Left lung (tissue), 10 donors: ENCODE data around the gene OASL. TPM values are rescaled to one million over a fixed set of nuclear protein-coding genes. Genes with fewer than 3 reads are reported as not detected.

Source experiments
- ATAC-seq: fragments of 200-7000 bp; cut with Tn5 transposase; one replicate; pipeline ENCODE4 v1.9.1; 2020; ENCODE audit warnings: moderate library complexity
- DNase-seq, 4 donors: peaks; one replicate each; pipeline ENCODE4 v3.0.0-alpha.2; 2013 to 2020
- H3K27ac ChIP-seq, 2 donors: fragments of 200-600 bp; sonication (generic) in 1 of 2; one replicate each; pipeline versions ENCODE4 v1.5.0 to v1.8.0; 2020 to 2021
- H3K27me3 ChIP-seq, 2 donors: fragments of 200-600 bp; sonication (generic) in 1 of 2; one replicate each; pipeline versions ENCODE4 v1.5.0 to v1.8.0; 2020 to 2021
- H3K36me3 ChIP-seq, 2 donors: fragments of 200-600 bp; sonication (generic) in 1 of 2; one replicate each; pipeline versions ENCODE4 v1.5.0 to v1.8.0; 2020 to 2021
- H3K4me1 ChIP-seq, 2 donors: fragments of 200-600 bp; one replicate each; pipeline ENCODE4 v1.8.0; 2021
- H3K4me3 ChIP-seq, 2 donors: fragments of 200-600 bp; sonication (generic) in 1 of 2; one replicate each; pipeline versions ENCODE4 v1.5.0 to v1.8.0; 2020 to 2021; ENCODE audit warnings: mild to moderate bottlenecking in 1 of 2
- H3K9me3 ChIP-seq, 2 donors: fragments of 200-600 bp; sonication (generic) in 1 of 2; one replicate each; pipeline versions ENCODE4 v1.5.0 to v1.8.0; 2020 to 2021
- CTCF ChIP-seq, 2 donors: fragments of 200-600 bp; sonication (generic) in 1 of 2; IDR thresholded peaks; one replicate each; pipeline versions ENCODE4 v1.5.0 to v1.8.0; 2021; ENCODE audit warnings: antibody characterized with exemption in 2 of 2
- intact Hi-C, 2 donors: fragments of 100-400 bp; cut with DNase I; formaldehyde crosslinking; loops; one replicate each; pipeline versions ENCODE4 v1.11.2 to v1.14.2; 2022
- polyA plus RNA-seq, 6 donors: library from polyadenylated mRNA; unstranded; fragments of 120-200 nt; gene quantifications; one replicate each; pipeline ENCODE4 v1.2.1, GENCODE V29; 2013; ENCODE audit not compliant: insufficient read length in 6 of 6
- total RNA-seq, 2 donors: library from RNA; stranded (reverse); fragmentation: NEBNext Ultra II Directional; extraction: Animal tissue kit (Norgen Biotek cat#: 25700); gene quantifications; one replicate each; pipeline ENCODE4 v1.2.1, GENCODE V29; 2021
- donor health status: DM: no; HTN: yes; CAD: no.
- donor health status: DM: no; HTN: no; CAD: no.

OASL gene
- total and polyA plus RNA-seq, 8 donors = 0.06 to 11.9 (median 0.32) TPM; not detected in 1

- intact Hi-C loops = no loop called here
- Histone ChIP-seq H3K9me3 (no peaks in the 10 kb centered on the region), H3K4me3 (no peak overlapping the region), H3K36me3 (peaks cover 0 to 59% of the 10 kb centered on the region in 2 donors), H3K27ac (no peak overlapping the region), H3K4me1 (no peaks in the 10 kb centered on the region), H3K27me3 (peaks cover 0 to 6% of the 10 kb centered on the region in 2 donors)
- no peak for TF ChIP-seq CTCF (IDR thresholded peaks at IDR 0.05)
- ATAC-seq = no peak
- peak in 1 of 4 donors; percentile 20 for DNase-seq
Measured at GRCh38 chr12:121001841-121002483, 37.1 kb downstream of the OASL start.

GRCh38 chr12:121001060-121001459 is 38.0 kb downstream of the OASL start:
- no peak overlapping the region for H3K27ac ChIP-seq
- ATAC-seq = no peak
- no peak for DNase-seq
- H3K36me3 ChIP-seq = peaks cover 0 to 50% of the 10 kb centered on the region in 2 donors
- H3K27me3 ChIP-seq = peaks cover 0 to 6% of the 10 kb centered on the region in 2 donors
- no peaks in the 10 kb centered on the region for H3K4me1 ChIP-seq
- intact Hi-C loops = no loop called here
- no peak for TF ChIP-seq CTCF (IDR thresholded peaks at IDR 0.05)
- no peak overlapping the region for H3K4me3 ChIP-seq
- no peaks in the 10 kb centered on the region for H3K9me3 ChIP-seq

GRCh38 chr12:121000530-121000929 is 38.5 kb downstream of the OASL start:
- H3K4me3 ChIP-seq = no peak overlapping the region
- no peak for DNase-seq
- peaks cover 0 to 6% of the 10 kb centered on the region in 2 donors for H3K27me3 ChIP-seq
- no peak for TF ChIP-seq CTCF (IDR thresholded peaks at IDR 0.05)
- no peaks in the 10 kb centered on the region for H3K4me1 ChIP-seq
- intact Hi-C loops = no loop called here
- H3K36me3 ChIP-seq = peaks cover 0 to 45% of the 10 kb centered on the region in 2 donors
- no peak overlapping the region for H3K27ac ChIP-seq
- no peak for ATAC-seq
- no peaks in the 10 kb centered on the region for H3K9me3 ChIP-seq

- H3K27ac ChIP-seq = no peak overlapping the region
- DNase-seq (no peak), ATAC-seq (peak; percentile 53)
- peaks cover 0 to 6% of the 10 kb centered on the region in 2 donors for H3K27me3 ChIP-seq
- H3K36me3 ChIP-seq = peaks cover 0 to 34% of the 10 kb centered on the region in 2 donors
- no peaks in the 10 kb centered on the region for H3K4me1 ChIP-seq
- H3K9me3 ChIP-seq = no peaks in the 10 kb centered on the region
- TF ChIP-seq CTCF (IDR thresholded peaks at IDR 0.05) = no peak
- intact Hi-C loops = no loop called here
- H3K4me3 ChIP-seq = no peak overlapping the region
Measured at GRCh38 chr12:120999191-121000120, 39.6 kb downstream of the OASL start.

- ATAC-seq (no peak), DNase-seq (no peak)
- H3K27ac ChIP-seq = no peak overlapping the region
- H3K4me3 ChIP-seq = no peak overlapping the region
- peaks cover 0 to 6% of the 10 kb centered on the region in 2 donors for H3K27me3 ChIP-seq
- H3K4me1 ChIP-seq = no peaks in the 10 kb centered on the region
- no peaks in the 10 kb centered on the region for H3K9me3 ChIP-seq
- intact Hi-C loops = no loop called here
- H3K36me3 ChIP-seq = peaks cover 0 to 24% of the 10 kb centered on the region in 2 donors
- TF ChIP-seq CTCF (IDR thresholded peaks at IDR 0.05) = no peak
Measured at GRCh38 chr12:120998435-120998834, 40.6 kb downstream of the OASL start.
